ENCODE results near the gene HTRA3.
A peak's percentile ranks its signal among the peaks of the same experiment; 100 is the strongest.

HTRA3 gene

GRCh38 chr4:8269535-8270417, at the start of gene HTRA3:
Gene HTRA3 (plus strand): TSS chr4:8269754. CDS start chr4:8269969, 215 bp downstream.
- ATAC-seq (replicated peaks; ENCODE audit: extremely low read depth, poor library complexity, severe bottlenecking): no peak
- Mint-ChIP-seq H3K4me3 (no peak within 1 kb of the TSS), H3K27ac (ENCODE audit: low read depth) (no peak within 1 kb of the TSS), H3K27me3 (peaks cover 69% of the 10 kb centered on the region), H3K36me3 (ENCODE audit: insufficient read depth) (no peaks in the 10 kb centered on the region), H3K4me1 (no peaks in the 10 kb centered on the region), H3K9me3 (no peaks in the 10 kb centered on the region)
- DNase-seq (ENCODE audit: low spot score in 2 of 2): no peak

DNA sequence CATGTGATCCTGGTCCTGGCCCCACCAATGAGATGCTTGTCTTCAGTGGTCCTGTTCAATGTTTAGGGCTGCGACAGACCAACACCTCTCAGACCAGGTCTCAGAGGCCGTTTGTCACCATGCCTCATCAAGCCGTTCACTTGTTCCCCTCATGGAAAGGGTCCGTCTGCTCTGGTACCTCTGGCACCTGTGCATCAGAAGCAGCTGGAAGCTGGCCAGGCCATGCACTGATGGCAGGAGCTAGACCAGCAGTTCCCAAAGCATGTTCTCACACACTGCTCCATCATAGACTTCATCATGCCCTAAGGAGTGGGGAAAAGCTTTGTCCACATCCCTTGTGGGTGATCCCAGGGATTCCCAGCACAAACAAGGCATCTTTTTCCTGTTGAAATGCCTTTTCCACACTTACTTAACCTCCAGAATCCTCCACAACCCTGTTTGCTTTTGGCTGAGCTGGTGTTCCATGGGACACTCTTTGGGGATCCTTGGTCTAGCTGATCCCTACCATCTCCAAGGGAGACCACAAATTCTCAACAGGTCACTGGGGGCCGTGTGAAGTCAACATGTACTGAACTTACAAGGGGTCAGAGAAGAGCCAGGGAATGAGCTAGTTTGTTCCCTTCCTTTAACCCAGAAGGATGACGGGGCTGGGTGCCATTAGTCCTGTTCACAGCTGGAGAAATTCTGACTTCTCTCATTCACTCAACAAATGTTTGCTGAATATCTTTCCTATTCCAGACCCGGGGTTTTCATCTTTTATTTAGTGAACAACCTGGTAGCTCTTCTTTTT, 48.7 kb upstream of the HTRA3 start:
- DNase-seq (ENCODE audit: low spot score in 2 of 2) (no peak), ATAC-seq (replicated peaks; ENCODE audit: extremely low read depth, poor library complexity, severe bottlenecking) (no peak)
- H3K27me3 Mint-ChIP-seq: no peaks in the 10 kb centered on the region
- H3K4me1 Mint-ChIP-seq: peaks cover 60% of the 10 kb centered on the region
- no peaks in the 10 kb centered on the region for H3K9me3 Mint-ChIP-seq
- no peak overlapping the region for H3K4me3 Mint-ChIP-seq
- peak overlapping the region; percentile 91 for H3K27ac Mint-ChIP-seq (ENCODE audit: low read depth)
- H3K36me3 Mint-ChIP-seq (ENCODE audit: insufficient read depth): peaks cover 36% of the 10 kb centered on the region

DNA sequence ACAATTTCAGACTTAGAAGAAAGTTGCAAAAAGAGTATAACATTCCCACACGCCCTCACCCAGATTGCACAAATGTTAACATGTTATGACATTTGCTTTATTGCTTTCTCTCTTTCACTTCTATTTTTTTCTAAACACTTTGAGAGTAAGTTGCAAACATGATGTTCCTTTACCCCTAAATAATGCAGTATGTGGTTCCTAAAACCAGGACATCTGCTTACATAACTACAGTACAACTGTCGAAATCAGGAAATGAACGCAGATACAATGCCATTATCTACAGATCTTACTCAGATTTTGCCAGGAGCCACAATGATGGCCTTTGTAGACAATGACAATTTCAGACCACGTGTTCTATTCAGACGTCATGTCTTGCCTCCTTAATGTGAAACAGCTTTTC, 48.1 kb upstream of the HTRA3 start:
- no peak for DNase-seq (ENCODE audit: low spot score in 2 of 2)
- H3K4me3 Mint-ChIP-seq: no peak overlapping the region
- H3K9me3 Mint-ChIP-seq: no peaks in the 10 kb centered on the region
- H3K27ac Mint-ChIP-seq (ENCODE audit: low read depth): peak overlapping the region; percentile 91
- H3K4me1 Mint-ChIP-seq: peaks cover 60% of the 10 kb centered on the region
- no peaks in the 10 kb centered on the region for H3K27me3 Mint-ChIP-seq
- peaks cover 33% of the 10 kb centered on the region for H3K36me3 Mint-ChIP-seq (ENCODE audit: insufficient read depth)
- ATAC-seq (replicated peaks; ENCODE audit: extremely low read depth, poor library complexity, severe bottlenecking): peak; percentile 71

GRCh38 chr4:8221985-8222384, 47.6 kb upstream of the HTRA3 start:
- H3K4me1 Mint-ChIP-seq: peaks cover 60% of the 10 kb centered on the region
- peak overlapping the region; percentile 91 for H3K27ac Mint-ChIP-seq (ENCODE audit: low read depth)
- no peaks in the 10 kb centered on the region for H3K27me3 Mint-ChIP-seq
- H3K9me3 Mint-ChIP-seq: no peaks in the 10 kb centered on the region
- ATAC-seq (replicated peaks; ENCODE audit: extremely low read depth, poor library complexity, severe bottlenecking) (no peak), DNase-seq (ENCODE audit: low spot score in 2 of 2) (no peak)
- H3K4me3 Mint-ChIP-seq: no peak overlapping the region
- peaks cover 32% of the 10 kb centered on the region for H3K36me3 Mint-ChIP-seq (ENCODE audit: insufficient read depth)

GRCh38 chr4:8222609-8223388, 46.8 kb upstream of the HTRA3 start:
- Mint-ChIP-seq H3K27ac (ENCODE audit: low read depth) (peak overlapping the region; percentile 91), H3K27me3 (no peaks in the 10 kb centered on the region), H3K36me3 (ENCODE audit: insufficient read depth) (peaks cover 30% of the 10 kb centered on the region), H3K9me3 (no peaks in the 10 kb centered on the region), H3K4me3 (no peak overlapping the region), H3K4me1 (peaks cover 60% of the 10 kb centered on the region)
- no peak for ATAC-seq (replicated peaks; ENCODE audit: extremely low read depth, poor library complexity, severe bottlenecking)
- no peak for DNase-seq (ENCODE audit: low spot score in 2 of 2)

DNA sequence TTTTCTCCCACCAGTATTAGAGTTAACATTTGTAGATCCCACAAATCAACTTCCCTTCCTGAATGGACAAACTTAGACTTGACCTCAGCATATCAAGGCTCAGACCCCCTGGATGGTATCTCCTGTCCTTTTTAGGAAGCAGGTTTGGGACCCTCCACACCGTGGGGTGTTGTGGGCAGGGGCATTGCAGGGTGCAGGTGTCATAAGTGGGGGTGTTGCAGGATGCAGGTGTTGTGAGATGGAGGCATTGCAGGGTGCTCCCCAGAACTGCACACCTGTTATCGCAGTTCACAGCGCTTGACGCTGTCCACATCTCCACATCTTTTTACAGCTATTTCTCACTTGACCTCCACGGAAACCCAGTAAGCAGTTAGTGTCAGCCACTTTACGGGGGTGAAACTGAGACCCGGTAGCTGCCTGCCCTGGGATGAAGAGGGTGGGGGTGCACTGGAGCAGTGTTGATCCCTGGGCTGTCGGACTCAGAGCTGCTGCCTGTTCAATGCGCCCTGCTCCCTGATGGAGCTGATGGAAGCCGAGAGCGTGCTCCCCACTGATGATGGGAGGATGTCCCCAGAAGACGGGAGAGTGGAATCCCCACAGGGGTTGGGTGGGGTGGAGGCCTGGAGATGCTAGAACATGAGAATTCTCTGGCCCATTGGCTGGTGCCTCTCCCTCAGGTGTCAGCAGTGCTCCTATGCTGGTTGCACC, 45.1 kb upstream of the HTRA3 start:
- ATAC-seq (replicated peaks; ENCODE audit: extremely low read depth, poor library complexity, severe bottlenecking): no peak
- Mint-ChIP-seq H3K4me3 (peak overlapping the region; percentile 53), H3K36me3 (ENCODE audit: insufficient read depth) (peaks cover 39% of the 10 kb centered on the region)

DNA sequence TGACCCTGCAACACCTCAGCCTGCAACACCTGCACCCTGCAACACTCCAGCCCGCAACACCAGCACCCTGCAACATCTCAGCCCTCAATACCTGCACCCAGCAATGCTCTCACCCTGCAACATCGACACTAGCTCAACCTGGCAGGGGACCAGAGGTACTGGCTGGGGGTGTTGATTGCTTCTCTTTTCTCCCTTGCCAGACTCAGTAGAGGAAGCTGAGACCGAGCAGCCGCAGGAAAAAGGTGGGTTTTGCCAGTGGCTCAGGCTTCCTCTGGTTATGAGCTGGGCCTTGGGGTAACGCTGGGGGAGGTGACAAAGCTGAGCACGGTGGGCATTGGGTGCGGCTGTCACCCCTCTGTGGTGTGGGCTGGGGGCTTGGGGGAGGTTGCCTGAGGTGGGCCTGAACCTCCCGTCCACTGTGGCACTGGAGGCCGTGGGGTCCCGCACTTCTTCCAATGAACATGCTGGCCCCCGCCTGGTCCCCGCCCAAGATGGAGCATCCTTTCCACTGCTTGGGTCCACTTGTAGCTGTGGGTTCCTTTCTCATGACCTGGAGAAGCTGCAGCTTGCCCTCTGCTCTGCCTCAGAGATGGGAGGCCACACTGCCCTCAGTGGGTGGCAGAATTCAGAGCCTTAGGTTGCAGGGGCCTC, 44.5 kb upstream of the HTRA3 start:
- Mint-ChIP-seq H3K9me3 (no peaks in the 10 kb centered on the region), H3K4me3 (peak overlapping the region; percentile 53), H3K27me3 (no peaks in the 10 kb centered on the region), H3K36me3 (ENCODE audit: insufficient read depth) (peaks cover 35% of the 10 kb centered on the region), H3K4me1 (peaks cover 64% of the 10 kb centered on the region), H3K27ac (ENCODE audit: low read depth) (peak overlapping the region; percentile 56)
- ATAC-seq (replicated peaks; ENCODE audit: extremely low read depth, poor library complexity, severe bottlenecking) (peak; percentile 11), DNase-seq (ENCODE audit: low spot score in 2 of 2) (peak in 1 of 2 donors; percentile 45)

More for the DNA sequence above, 45.1 kb upstream of the HTRA3 start:
- DNase-seq (ENCODE audit: low spot score in 2 of 2): no peak
- Mint-ChIP-seq H3K9me3 (no peaks in the 10 kb centered on the region), H3K4me1 (peaks cover 67% of the 10 kb centered on the region), H3K27ac (ENCODE audit: low read depth) (peak overlapping the region; percentile 56), H3K27me3 (no peaks in the 10 kb centered on the region)

DNA sequence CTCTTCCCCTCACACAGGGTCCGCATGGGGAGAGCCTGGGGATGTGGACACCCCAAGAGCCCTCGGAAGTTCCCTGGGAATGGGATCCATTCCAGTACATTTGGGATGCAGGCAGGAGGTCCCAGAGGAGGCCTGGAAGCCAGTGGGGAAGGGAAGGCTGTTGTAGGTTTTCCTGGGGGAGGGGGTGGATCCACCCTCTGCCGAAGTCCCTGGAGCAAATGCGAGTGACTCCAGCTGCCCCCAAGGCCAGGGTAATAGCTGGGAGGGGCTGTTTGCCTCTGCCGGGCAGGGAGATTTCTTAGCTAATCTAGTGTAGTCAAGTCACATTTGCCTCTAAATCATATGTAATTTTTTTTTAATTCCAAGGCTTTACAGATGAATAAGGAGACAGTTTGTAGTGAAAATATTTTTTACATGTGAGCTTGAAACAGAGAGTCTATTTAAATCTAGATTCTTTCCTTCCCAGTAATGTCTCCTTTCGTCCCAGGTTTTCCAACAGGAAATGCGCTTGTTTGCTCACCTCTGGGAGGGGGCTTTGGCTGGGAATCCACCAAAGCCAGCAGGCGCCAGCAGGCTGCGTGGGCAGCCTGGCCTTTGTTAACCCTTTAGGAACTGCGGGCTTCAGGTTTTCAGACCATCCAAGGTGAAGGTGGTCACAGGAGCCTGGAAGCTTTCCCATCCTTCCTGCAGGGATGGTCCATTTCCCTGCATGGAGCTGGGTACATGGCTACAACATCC, 43.7 kb upstream of the HTRA3 start:
- DNase-seq (ENCODE audit: low spot score in 2 of 2) (no peak), ATAC-seq (replicated peaks; ENCODE audit: extremely low read depth, poor library complexity, severe bottlenecking) (no peak)
- peak overlapping the region; percentile 53 for H3K4me3 Mint-ChIP-seq
- peaks cover 64% of the 10 kb centered on the region for H3K4me1 Mint-ChIP-seq
- no peak overlapping the region for H3K27ac Mint-ChIP-seq (ENCODE audit: low read depth)
- H3K9me3 Mint-ChIP-seq: no peaks in the 10 kb centered on the region
- H3K27me3 Mint-ChIP-seq: no peaks in the 10 kb centered on the region
- H3K36me3 Mint-ChIP-seq (ENCODE audit: insufficient read depth): peaks cover 34% of the 10 kb centered on the region

- peaks cover 55% of the 10 kb centered on the region for H3K4me1 Mint-ChIP-seq
- DNase-seq (ENCODE audit: low spot score in 2 of 2): no peak
- ATAC-seq (replicated peaks; ENCODE audit: extremely low read depth, poor library complexity, severe bottlenecking): no peak
- H3K36me3 Mint-ChIP-seq (ENCODE audit: insufficient read depth): peaks cover 28% of the 10 kb centered on the region
- H3K4me3 Mint-ChIP-seq: no peak overlapping the region
- no peaks in the 10 kb centered on the region for H3K9me3 Mint-ChIP-seq
- no peaks in the 10 kb centered on the region for H3K27me3 Mint-ChIP-seq
- H3K27ac Mint-ChIP-seq (ENCODE audit: low read depth): no peak overlapping the region
Observed at GRCh38 chr4:8227201-8227770, 42.3 kb upstream of the HTRA3 start.

GRCh38 chr4:8227771-8228318, 41.7 kb upstream of the HTRA3 start:
- Mint-ChIP-seq H3K4me1 (peaks cover 51% of the 10 kb centered on the region), H3K27ac (ENCODE audit: low read depth) (no peak overlapping the region), H3K36me3 (ENCODE audit: insufficient read depth) (peaks cover 30% of the 10 kb centered on the region), H3K27me3 (no peaks in the 10 kb centered on the region), H3K4me3 (peak overlapping the region; percentile 53), H3K9me3 (no peaks in the 10 kb centered on the region)
- no peak for DNase-seq (ENCODE audit: low spot score in 2 of 2)
- no peak for ATAC-seq (replicated peaks; ENCODE audit: extremely low read depth, poor library complexity, severe bottlenecking)

Data from central memory CD8-positive, alpha-beta T cell (primary cell).